KOPT-K1 (cell line): Measurements from ENCODE around the gene SLC44A2.
"Not testable (repeated sequence)": the region's sequence is repeated elsewhere in the genome, so short reads cannot be mapped to it uniquely, and the experiment has no call there.

Source experiments
- H3K27ac ChIP-seq: fragments of 200-600 bp; sonication (generic); 2 replicates; pipeline ENCODE4 v1.5.1; 2016; ENCODE audit warnings: antibody characterized with exemption, mild to moderate bottlenecking, low read depth, low read length; ENCODE audit not compliant: poor library complexity, severe bottlenecking
- H3K36me3 ChIP-seq: fragments of 200-600 bp; sonication (generic); 2 replicates; pipeline ENCODE4 v1.5.1; 2017; ENCODE audit warnings: antibody characterized with exemption, mild to moderate bottlenecking, low read length, moderate library complexity; ENCODE audit not compliant: insufficient read depth
- H3K9me3 ChIP-seq: fragments of 200-600 bp; sonication (generic); 2 replicates; pipeline ENCODE4 v1.5.1; 2017; ENCODE audit warnings: antibody characterized with exemption, low read length, mild to moderate bottlenecking; ENCODE audit not compliant: insufficient read depth, poor library complexity, severe bottlenecking

The SLC44A2 gene

DNA sequence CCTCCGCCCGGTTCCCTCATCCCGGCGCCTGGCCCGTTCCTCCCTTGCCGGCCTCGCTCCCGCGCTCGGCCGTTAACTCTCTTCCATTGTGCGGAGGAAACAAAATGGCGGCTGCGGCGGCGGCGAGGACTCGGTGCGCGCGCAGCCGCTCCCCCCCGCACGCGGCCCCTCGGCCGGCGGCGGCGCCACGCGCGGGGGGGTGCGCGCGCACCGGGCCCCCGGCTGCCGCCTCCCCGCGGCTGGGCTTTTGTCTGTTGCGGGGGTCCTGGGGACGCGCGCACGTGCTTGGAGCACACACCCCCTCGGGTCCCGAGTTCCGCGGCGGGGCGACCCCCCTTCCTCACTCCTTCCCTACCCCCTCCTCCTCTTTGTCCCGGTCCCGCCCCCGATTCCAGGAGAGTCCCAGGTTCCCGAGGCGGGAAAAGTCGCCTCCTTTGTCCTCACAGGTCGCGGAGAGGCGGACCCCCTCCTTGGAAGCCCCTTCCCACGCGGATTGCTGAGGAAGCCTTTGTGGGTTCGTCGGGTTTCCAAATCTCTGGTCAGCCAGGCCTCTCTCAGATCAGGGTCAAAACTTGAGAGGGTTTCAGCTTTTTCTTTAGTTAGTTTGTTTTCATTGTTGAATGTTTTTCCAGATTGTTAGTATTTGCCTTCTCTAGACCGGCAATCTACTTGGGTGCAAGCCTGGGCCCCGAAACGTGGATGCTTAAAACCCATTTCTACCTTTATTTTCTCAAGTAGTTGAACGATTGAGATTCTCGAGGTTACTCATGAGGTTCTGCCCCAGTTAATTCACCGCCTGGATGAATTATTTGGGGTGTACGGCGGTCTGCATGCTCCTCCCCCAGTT is 29.5 kb downstream of the SLC44A2 start:
- Histone ChIP-seq H3K27ac (peak overlapping the region; percentile 92), H3K36me3 (peaks cover 56% of the 10 kb centered on the region), H3K9me3 (no peaks in the 10 kb centered on the region)

DNA sequence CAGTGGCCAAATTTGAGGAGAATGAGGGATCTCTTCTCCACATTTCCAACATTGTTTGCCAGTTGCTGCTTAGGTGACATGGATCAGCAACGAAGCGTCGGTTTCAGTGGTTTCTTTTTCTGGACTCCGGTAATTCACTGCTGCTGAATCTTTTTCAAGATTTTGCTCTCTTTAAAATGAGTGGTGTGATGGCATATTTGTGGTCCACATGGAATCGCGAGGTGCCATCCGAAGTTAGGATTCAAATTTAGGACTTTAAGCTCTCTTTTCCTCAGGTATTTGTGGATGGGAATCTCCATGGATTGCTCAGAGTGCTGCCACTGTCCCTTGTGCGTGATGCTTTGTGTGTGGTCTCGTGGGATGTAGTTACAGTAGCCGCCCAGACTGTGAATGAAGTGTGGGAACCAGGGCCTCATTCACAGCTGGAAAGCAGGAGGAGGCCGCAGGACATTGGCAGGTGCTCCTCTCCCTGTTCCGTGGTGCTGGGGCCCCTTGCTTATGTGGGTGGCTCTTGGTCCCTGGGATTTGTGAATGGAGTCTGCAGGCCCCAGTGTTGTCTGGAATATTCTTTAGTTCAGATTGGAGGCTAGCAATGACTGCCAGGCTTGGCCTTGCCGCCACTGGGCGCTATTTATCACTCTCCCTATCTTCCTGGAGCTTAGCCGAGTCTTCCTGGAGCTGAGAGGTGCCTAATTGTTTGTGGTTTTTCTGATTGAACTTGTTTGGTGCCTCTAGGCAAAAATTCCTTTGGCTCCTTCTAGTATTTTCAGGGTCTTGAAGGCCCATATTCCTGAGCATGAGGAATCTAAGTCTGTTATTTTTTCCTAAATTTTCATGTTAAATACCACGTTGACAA is 30.3 kb downstream of the SLC44A2 start:
- Histone ChIP-seq H3K27ac (peak overlapping the region; percentile 92), H3K9me3 (no peaks in the 10 kb centered on the region), H3K36me3 (peaks cover 64% of the 10 kb centered on the region)

- Histone ChIP-seq H3K36me3 (peaks cover 81% of the 10 kb centered on the region), H3K9me3 (no peaks in the 10 kb centered on the region), H3K27ac (no peak overlapping the region)
Observed at GRCh38 chr19:10660346-10660745, 35.0 kb downstream of the SLC44A2 start.

DNA sequence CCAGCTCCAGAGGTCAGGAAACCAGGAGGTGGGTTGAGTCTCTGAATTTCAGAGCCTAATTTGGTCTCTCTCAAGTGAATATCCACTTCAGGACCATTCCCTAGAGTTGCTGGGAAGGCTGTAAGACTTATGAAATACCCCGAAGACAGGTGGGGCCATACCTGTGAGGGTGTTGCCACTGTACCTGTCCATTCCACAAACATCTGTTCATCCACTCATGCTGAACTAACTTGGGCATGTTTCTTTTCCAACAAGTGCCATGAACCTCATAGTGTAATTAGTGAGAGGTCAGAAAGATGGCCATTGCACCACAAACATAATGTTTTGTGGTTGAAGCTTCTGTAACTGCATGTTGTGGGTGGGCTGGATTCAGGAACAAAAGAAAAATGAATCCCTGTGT is 36.6 kb downstream of the SLC44A2 start:
- Histone ChIP-seq H3K36me3 (peaks cover 77% of the 10 kb centered on the region), H3K9me3 (no peaks in the 10 kb centered on the region), H3K27ac (no peak overlapping the region)

DNA sequence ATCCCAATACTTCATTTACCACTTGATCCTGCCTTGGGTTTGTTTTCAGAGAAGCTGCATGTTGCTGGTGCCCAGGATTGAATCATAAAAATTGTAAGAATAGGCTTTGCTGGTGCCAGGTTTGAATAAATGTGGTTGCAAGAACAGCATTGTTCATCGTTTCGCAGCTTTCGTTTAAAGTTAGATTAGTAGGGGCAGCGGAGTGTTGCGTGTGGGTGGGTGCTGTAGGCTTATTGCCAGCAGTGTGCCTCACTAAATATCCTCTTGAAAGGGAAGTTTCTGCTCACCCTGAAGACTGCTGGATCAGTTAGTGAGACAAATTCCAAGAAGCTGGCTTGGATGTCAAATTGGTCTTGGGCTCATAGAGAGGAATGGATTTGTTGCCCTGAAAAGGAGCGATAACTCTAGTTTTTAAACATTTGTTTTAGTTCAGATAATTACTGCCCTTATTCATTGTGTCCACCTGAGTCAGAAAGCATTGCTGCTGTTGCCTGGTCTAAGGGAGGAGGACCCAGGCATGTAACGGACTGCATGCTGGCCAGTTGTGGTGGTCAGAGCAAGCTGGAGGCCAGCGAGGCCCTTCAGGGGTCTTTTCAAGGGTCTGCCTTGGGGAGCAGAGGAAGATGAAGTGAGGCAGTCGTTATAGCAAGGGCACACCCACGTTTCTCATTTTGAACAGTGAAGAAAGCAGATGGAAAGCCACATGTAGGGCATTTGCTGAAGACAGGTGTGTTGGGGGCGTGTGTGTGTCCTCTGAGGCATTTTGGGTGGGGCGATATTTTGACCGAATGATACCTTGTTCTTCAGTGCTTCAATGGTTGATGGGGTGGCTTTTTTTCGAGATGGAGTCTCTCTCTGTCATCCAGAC is 37.3 kb downstream of the SLC44A2 start:
- no peak overlapping the region for H3K27ac ChIP-seq
- H3K9me3 ChIP-seq = no peaks in the 10 kb centered on the region
- H3K36me3 ChIP-seq = peaks cover 77% of the 10 kb centered on the region

- peaks cover 77% of the 10 kb centered on the region for H3K36me3 ChIP-seq
- H3K9me3 ChIP-seq, H3K27ac ChIP-seq: not testable (repeated sequence)
Observed at GRCh38 chr19:10663252-10663563, 37.9 kb downstream of the SLC44A2 start.

- H3K27ac ChIP-seq = no peak overlapping the region
- no peaks in the 10 kb centered on the region for H3K9me3 ChIP-seq
- H3K36me3 ChIP-seq = peaks cover 75% of the 10 kb centered on the region
Observed at GRCh38 chr19:10667867-10668266, 42.5 kb downstream of the SLC44A2 start.

DNA sequence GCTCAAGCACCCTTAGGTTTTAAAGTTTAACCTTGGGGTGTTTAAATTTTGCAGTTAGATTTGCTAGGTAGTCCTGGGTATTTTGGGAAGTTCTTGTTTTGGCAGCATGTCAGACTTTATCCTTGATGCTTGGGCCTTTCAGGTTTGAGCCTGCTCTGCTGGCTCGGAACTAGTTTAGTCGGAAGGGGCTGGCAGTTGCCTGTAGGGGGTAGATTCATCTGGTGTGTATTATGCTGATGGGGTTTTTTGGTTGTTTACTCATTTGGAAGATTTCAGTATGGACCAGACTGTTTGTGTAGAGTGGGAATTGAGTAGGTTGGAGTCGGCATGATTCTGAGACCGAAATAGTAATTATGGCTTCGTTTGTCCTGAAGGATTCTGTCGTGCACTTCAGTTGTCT is 43.9 kb downstream of the SLC44A2 start:
- peaks cover 81% of the 10 kb centered on the region for H3K36me3 ChIP-seq

GRCh38 chr19:10670182-10670581 is 44.8 kb downstream of the SLC44A2 start:
- Histone ChIP-seq H3K27ac (no peak overlapping the region), H3K9me3 (no peaks in the 10 kb centered on the region), H3K36me3 (peaks cover 91% of the 10 kb centered on the region)

More for the DNA sequence above, 43.9 kb downstream of the SLC44A2 start:
- Histone ChIP-seq H3K9me3 (no peaks in the 10 kb centered on the region), H3K27ac (no peak overlapping the region)

DNA sequence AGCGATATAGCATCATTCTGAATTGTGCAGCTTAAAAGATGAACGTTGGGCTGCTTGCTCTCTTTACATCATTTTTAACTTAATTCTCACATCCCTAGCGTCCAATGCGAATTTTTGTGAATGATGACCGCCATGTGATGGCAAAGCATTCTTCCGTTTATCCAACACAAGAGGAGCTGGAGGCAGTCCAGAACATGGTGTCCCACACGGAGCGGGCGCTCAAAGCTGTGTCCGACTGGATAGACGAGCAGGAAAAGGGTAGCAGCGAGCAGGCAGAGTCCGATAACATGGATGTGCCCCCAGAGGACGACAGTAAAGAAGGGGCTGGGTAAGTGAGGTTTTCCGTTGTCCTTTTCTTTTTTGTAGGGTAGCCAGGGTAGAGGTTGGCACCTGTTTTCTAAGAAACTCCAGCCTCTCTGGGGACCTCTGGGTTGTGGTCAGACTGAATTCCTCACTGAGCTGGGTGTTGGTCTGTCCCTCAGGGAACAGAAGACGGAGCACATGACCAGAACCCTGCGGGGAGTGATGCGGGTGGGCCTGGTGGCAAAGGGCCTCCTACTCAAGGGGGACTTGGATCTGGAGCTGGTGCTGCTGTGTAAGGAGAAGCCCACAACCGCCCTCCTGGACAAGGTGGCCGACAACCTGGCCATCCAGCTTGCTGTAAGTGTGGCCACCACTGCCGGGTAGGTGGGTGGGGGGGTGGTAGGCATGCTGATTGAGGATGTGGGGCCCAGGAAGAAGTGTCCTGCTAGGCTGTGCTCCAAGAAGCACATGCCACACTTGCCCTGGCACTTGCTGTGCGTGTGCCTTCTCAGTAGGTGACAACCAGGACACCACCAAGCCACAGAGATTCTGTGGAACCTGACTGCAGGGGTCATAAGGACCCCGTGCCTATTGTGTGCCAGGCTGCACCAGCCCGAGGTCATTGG is 45.8 kb downstream of the SLC44A2 start:
- H3K27ac ChIP-seq = no peak overlapping the region
- peaks cover 96% of the 10 kb centered on the region for H3K36me3 ChIP-seq
- no peaks in the 10 kb centered on the region for H3K9me3 ChIP-seq

DNA sequence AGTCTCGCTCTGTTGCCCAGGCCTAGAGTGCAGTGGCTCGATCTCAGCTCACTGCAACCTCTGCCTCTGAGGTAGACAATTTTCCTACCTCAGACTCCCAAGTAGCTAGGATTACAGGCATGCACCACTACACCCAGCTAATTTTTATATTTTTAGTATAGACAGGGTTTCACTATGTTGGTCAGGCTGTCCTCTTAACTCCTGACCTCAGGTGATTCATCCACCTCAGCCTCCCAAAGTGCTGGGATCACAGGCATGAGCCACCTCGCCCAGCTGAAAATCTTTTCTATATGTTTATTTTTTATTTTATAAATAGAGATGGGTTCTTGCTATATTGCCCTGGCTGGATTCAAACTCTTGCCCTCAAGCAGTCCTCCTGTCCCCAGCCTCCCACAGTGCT is 46.6 kb downstream of the SLC44A2 start:
- not testable (repeated sequence) for H3K27ac ChIP-seq
- H3K36me3 ChIP-seq = peaks cover 96% of the 10 kb centered on the region

GRCh38 chr19:10675214-10675613 is 49.9 kb downstream of the SLC44A2 start:
- not testable (repeated sequence) for H3K27ac ChIP-seq, H3K9me3 ChIP-seq
- H3K36me3 ChIP-seq = peaks cover 100% of the 10 kb centered on the region

More for the DNA sequence above, 46.6 kb downstream of the SLC44A2 start:
- H3K9me3 ChIP-seq = not testable (repeated sequence)

DNA sequence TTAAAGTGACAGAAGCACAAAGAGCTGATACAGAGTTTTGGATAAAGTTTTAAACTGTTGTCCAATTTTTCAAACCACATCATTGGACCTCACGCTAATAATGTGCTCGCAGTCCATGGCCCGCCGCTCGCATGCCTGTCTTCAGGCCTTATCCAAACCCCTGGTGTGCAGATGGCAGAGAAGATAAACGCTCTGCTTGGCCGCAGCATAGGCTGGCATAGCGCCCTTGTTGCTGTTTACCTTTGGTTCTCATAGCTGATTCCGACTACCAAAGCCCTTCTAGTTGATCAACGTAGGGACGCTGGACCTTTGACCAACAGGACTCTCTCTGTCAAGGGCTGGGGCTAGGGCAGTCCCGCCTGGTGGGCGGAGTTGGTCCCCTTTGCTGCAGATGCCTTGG is 52.4 kb downstream of the SLC44A2 start:
- no peaks in the 10 kb centered on the region for H3K9me3 ChIP-seq
- H3K27ac ChIP-seq = no peak overlapping the region
- peaks cover 100% of the 10 kb centered on the region for H3K36me3 ChIP-seq

DNA sequence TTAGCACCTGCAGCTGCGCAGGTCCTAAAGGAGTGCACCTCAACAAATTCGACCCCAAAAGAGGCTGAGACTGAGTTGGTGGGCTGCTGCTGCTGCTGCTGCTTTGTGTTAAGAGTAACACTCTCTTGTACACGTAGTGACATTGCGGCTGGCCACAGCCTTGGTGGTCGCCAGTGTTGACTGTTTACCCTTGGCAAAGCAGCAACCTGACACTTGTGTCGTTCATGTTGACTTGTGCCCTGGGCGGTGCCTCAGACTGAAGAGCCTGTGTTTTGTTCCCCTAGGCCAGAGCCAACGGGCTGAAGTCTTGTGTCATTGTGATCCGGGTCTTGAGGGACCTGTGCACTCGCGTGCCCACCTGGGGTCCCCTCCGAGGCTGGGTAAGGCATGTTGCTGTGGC is 53.5 kb downstream of the SLC44A2 start:
- Histone ChIP-seq H3K9me3 (no peaks in the 10 kb centered on the region), H3K27ac (no peak overlapping the region), H3K36me3 (peaks cover 100% of the 10 kb centered on the region)
